C4-2B (cell line): ENCODE measurements around the gene GALNT9.

ENCODE experiments used
- H3K27ac ChIP-seq: fragments of 450-650 bp; 2 replicates; pipeline ENCODE4 v1.5.1; 2017
- ZFX ChIP-seq: fragments of 450-650 bp; IDR thresholded peaks from 2 replicates; pipeline ENCODE4 v1.6.1; 2017
- TF ChIP-seq, protein P1 (sequence below): fragments of 450-650 bp; conservative IDR thresholded peaks from 2 replicates; pipeline ENCODE4 v1.5.1; 2017; ENCODE audit warnings: mild to moderate bottlenecking

GALNT9 gene

GRCh38 chr12:132170094-132170636 is 159.2 kb downstream of the GALNT9 start:
- H3K27ac ChIP-seq, result no peak overlapping the region
- TF ChIP-seq ZFX, result no peak
- TF ChIP-seq, protein P1, sequence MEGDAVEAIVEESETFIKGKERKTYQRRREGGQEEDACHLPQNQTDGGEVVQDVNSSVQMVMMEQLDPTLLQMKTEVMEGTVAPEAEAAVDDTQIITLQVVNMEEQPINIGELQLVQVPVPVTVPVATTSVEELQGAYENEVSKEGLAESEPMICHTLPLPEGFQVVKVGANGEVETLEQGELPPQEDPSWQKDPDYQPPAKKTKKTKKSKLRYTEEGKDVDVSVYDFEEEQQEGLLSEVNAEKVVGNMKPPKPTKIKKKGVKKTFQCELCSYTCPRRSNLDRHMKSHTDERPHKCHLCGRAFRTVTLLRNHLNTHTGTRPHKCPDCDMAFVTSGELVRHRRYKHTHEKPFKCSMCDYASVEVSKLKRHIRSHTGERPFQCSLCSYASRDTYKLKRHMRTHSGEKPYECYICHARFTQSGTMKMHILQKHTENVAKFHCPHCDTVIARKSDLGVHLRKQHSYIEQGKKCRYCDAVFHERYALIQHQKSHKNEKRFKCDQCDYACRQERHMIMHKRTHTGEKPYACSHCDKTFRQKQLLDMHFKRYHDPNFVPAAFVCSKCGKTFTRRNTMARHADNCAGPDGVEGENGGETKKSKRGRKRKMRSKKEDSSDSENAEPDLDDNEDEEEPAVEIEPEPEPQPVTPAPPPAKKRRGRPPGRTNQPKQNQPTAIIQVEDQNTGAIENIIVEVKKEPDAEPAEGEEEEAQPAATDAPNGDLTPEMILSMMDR, result no peak

DNA sequence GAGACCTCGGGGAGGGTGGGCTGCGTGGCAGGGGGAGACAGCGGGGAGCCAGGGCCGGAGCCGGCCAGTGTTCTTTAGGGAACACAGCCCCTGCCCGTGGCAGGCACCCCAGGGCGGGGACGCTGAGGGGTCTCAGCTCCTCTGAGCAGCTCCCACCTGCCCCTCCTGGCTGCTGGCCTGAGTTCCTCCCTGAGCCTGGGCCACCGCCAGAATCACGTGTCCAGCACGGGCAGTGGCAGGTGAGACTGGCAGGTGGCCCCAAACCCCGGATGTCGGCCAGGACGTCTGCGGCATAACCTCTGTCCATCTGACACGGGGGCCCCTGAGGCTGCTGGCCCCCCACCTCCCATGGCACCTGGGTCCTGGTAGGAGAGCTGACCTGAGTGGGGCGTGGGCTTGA is 160.0 kb downstream of the GALNT9 start:
- no peak overlapping the region for H3K27ac ChIP-seq
- no peak for TF ChIP-seq ZFX
- TF ChIP-seq, protein P1, result no peak

GRCh38 chr12:132168311-132169031 is 160.9 kb downstream of the GALNT9 start:
- H3K27ac ChIP-seq, result no peak overlapping the region
- no peak for TF ChIP-seq ZFX
- TF ChIP-seq, protein P1, result no peak

- no peak overlapping the region for H3K27ac ChIP-seq
- TF ChIP-seq, protein P1, result no peak
- TF ChIP-seq ZFX, result no peak
These were observed 161.6 kb downstream of the GALNT9 start for GRCh38 chr12:132167611-132168310.

- H3K27ac ChIP-seq, result no peak overlapping the region
These were observed 162.4 kb downstream of the GALNT9 start for GRCh38 chr12:132166801-132167591.

GRCh38 chr12:132166093-132166492 is 163.3 kb downstream of the GALNT9 start:
- H3K27ac ChIP-seq, result no peak overlapping the region
- TF ChIP-seq ZFX, result no peak
- TF ChIP-seq, protein P1, result no peak

More at GRCh38 chr12:132166801-132167591, 162.4 kb downstream of the GALNT9 start:
- TF ChIP-seq, protein P1, result no peak
- no peak for TF ChIP-seq ZFX
